ENCODE data around the gene LAMTOR2.

DNA sequence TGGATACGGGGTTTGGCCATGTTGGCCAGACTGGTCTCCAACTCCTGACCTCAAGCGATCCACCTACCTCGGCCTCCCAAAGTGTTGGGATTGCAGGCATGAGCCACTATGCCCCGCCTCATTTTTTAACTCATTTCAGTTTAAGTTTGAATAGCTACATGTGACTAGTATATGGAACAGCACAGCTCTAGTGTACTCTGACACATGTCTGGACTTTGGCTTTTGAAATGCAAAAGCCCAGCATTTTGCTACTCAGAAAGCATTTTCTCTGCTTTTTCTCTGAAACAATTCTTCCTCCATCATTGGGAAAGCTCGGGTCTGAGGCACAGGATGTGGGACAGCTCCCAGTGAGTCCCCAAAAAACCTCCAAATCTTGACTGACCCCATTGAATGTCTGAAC is 29.8 kb upstream of the LAMTOR2 start:
- TF ChIP-seq, protein P1, sequence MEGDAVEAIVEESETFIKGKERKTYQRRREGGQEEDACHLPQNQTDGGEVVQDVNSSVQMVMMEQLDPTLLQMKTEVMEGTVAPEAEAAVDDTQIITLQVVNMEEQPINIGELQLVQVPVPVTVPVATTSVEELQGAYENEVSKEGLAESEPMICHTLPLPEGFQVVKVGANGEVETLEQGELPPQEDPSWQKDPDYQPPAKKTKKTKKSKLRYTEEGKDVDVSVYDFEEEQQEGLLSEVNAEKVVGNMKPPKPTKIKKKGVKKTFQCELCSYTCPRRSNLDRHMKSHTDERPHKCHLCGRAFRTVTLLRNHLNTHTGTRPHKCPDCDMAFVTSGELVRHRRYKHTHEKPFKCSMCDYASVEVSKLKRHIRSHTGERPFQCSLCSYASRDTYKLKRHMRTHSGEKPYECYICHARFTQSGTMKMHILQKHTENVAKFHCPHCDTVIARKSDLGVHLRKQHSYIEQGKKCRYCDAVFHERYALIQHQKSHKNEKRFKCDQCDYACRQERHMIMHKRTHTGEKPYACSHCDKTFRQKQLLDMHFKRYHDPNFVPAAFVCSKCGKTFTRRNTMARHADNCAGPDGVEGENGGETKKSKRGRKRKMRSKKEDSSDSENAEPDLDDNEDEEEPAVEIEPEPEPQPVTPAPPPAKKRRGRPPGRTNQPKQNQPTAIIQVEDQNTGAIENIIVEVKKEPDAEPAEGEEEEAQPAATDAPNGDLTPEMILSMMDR (IDR thresholded peaks at IDR 0.05), result no peak
- TF ChIP-seq POLR2A (IDR thresholded peaks at IDR 0.05) (no peak), EP300 (IDR thresholded peaks at IDR 0.05) (no peak)

All from gastroesophageal sphincter (tissue), 3 donors.